ENCODE data around the gene FAM236A.
"Not testable (repeated sequence)": the region's sequence is repeated elsewhere in the genome, so short reads cannot be mapped to it uniquely, and the experiment has no call there.

FAM236A gene

DNA sequence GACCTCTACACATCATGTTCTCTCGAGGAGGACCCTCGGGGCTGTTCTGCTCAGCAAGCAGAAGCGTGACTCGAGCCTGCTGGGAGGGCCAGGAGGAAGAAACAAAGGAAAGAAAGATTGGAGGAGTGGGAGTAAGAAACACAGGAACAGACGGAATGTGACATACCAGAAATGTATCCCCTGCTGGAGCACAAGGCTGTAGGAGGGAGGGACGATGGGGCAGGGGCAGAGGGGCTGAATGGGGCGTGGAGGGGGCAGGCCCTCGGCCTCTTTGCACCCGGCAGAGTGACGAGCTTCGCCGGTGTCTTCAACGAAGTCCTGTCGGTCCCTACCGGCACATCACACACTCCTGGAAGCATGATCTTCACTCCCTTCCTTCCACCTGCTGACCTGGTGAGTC lies at the start of gene FAM236A:
FAM236A (plus strand) TSS at position 301 of the 400 bp plus-strand sequence; CDS start at position 358, 57 bp downstream.
- H3K36me3 ChIP-seq (replicated peaks); H3K27ac ChIP-seq; in situ Hi-C loops (cut with HindIII; ENCODE audit: low pct_ligation_motif_present, low sequenced_read_pairs); H3K27me3 ChIP-seq (replicated peaks); H3K4me3 ChIP-seq (ENCODE audit: low read depth, low read length); DNase-seq: not testable (repeated sequence)

DNA sequence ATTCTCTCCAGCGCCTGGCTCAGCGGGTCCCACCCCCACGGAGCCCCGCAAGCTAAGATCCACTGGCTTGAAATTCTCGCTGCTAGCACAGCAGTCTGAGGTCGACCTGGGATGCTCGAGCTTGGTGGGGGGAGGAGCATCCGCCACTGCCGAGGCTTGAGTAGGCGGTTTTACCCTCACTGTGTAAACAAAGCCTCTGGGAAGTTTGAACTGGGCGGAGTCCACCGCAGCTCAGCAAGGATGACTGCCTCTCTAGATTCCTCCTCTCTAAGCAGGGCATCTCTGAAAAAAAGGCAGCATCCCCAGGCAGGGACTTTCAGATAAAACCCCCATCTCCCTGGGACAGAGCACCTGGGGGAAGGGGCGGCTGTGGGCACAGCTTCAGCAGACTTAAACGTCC lies 48.3 kb upstream of the FAM236A start:
- H3K4me3 ChIP-seq (ENCODE audit: low read depth, low read length); in situ Hi-C loops (cut with HindIII; ENCODE audit: low pct_ligation_motif_present, low sequenced_read_pairs); DNase-seq; H3K27me3 ChIP-seq (replicated peaks); H3K27ac ChIP-seq; H3K36me3 ChIP-seq (replicated peaks): not testable (repeated sequence)

DNA sequence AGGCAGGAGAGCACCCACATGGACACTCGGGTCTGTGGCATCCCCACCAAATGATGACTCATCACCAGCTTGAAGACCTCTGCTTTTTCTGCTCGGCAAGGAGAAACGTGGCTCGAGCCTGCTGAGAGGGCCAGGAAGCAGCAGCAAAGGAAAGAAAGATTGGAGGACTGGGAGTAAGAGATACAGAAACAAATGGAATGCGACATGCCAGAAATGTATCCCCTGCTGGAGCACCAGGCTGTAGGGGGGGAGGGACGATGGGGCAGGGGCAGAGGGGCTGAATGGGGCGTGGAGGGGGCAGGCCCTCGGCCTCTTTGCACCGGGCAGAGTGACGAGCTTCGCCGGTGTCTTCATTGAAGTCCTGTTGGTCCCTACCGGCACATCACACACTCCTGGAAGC lies 25.7 kb upstream of the FAM236A start, which contains the start of gene FAM236C:
FAM236C (plus strand) TSS at position 301 of the 400 bp plus-strand sequence. CDS start 100 bp downstream, outside the sequence.
- H3K4me3 ChIP-seq (ENCODE audit: low read depth, low read length); H3K27ac ChIP-seq; H3K36me3 ChIP-seq (replicated peaks); H3K27me3 ChIP-seq (replicated peaks); in situ Hi-C loops (cut with HindIII; ENCODE audit: low pct_ligation_motif_present, low sequenced_read_pairs); DNase-seq: not testable (repeated sequence)

DNA sequence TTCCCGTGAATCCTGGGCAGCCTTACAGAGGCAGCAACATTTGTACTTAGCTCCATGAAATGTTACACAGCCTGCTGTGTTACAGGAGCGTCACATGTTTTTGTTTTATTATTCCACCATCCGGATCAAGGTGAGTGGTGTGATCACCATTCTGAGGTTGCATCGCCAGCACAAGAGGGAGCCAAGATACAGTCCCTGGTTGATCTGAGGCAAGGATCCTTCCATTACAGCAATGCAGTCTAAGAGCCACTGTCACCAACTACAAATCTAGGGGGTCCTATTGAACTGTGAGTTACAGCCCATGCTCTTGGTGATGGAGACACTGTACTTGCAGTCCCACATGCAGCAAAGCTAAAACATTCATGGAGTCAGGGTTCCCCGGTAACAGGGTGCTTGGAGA lies 21.9 kb upstream of the FAM236A start:
- H3K36me3 ChIP-seq (replicated peaks); H3K27me3 ChIP-seq (replicated peaks); H3K4me3 ChIP-seq (ENCODE audit: low read depth, low read length); DNase-seq; H3K27ac ChIP-seq; in situ Hi-C loops (cut with HindIII; ENCODE audit: low pct_ligation_motif_present, low sequenced_read_pairs): not testable (repeated sequence)

DNA sequence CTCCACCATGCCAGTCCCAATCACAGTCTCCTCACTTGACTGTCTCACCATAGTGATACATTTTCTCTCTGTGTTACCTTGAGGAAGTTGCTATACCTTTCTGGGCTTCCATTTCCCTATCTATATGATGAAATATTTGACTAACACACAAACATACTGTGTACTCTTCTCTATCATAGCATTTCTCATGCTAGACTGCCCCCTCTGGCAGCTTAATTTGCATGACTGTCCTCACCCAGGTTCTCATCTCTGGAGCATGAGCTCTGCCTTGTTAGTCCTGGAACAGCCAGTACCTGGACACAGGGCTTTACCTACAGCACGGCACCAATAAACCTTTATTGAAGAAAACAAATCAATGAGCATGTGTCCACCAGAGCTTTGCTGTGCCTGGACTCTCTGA lies 5.7 kb upstream of the FAM236A start:
- H3K36me3 ChIP-seq (replicated peaks); DNase-seq; in situ Hi-C loops (cut with HindIII; ENCODE audit: low pct_ligation_motif_present, low sequenced_read_pairs); H3K27ac ChIP-seq; H3K4me3 ChIP-seq (ENCODE audit: low read depth, low read length); H3K27me3 ChIP-seq (replicated peaks): not testable (repeated sequence)

DNA sequence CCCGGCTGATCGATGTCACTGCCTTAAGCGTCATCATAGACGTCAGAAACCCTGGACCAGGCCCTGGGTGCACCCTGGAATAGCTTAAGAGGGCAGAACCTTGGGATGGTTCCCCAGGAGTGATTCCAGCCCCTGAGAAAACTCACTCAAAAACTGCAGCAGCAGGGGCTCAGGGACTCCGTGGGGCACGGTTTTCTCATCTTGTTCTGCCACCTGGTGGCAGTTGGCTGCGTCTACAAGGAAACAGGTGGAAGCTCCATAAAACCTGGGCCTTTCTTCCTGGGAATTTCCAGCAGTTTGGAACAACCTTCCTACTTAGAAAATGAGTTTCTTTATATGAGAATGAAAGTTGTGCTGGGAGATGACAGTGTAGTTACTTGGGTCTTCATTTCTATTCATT lies 1.6 kb upstream of the FAM236A start:
- H3K4me3 ChIP-seq (ENCODE audit: low read depth, low read length); in situ Hi-C loops (cut with HindIII; ENCODE audit: low pct_ligation_motif_present, low sequenced_read_pairs); DNase-seq; H3K27ac ChIP-seq; H3K27me3 ChIP-seq (replicated peaks); H3K36me3 ChIP-seq (replicated peaks): not testable (repeated sequence)

DNA sequence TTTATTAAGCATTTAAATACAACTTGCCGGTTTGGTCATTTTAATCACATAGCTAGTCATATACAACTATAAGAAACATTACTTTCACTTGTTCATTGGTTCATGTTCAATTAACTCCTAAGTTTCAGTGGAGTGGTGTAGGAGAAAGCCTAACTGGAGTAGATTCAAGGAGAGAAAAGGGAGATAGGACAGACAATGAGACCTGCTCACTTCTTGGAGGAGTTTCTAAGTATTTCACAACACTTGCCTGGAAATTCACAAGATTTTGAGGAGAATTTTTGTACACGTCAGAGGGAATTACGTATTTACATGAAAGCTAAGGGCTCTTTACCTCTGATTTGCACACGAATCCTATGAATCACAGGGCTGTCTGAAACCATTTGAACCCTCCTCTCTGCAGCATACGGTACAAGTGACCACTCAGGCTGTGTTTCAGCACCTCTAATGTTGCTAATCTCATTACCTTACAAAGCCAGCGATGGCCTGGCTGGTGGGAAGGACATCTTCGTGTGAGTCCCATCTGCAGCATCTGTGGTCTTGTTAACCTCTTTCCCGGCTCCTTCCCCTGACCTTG lies 1.0 kb upstream of the FAM236A start:
- H3K27ac ChIP-seq; H3K4me3 ChIP-seq (ENCODE audit: low read depth, low read length); DNase-seq; H3K27me3 ChIP-seq (replicated peaks); in situ Hi-C loops (cut with HindIII; ENCODE audit: low pct_ligation_motif_present, low sequenced_read_pairs); H3K36me3 ChIP-seq (replicated peaks): not testable (repeated sequence)

DNA sequence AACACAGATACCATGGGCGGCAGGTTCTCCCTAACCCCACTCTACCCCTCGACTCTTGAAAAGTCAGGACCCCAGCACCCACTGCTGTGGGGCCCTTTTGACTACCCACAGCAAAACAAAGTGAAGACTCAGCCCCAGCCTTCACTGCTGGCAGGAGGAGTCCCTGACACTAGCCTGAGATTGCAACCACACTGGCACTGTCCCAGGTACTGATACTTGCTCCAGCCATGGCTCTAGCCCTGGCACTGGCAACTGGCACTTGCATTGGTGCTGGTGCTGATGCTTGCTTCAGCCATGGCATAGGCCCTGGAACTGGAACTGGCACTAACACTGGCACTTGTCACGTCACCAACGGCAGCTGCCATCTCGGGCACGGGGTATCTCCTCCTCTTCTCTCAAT lies 4.3 kb downstream of the FAM236A start:
- H3K36me3 ChIP-seq (replicated peaks); in situ Hi-C loops (cut with HindIII; ENCODE audit: low pct_ligation_motif_present, low sequenced_read_pairs); DNase-seq; H3K4me3 ChIP-seq (ENCODE audit: low read depth, low read length); H3K27ac ChIP-seq; H3K27me3 ChIP-seq (replicated peaks): not testable (repeated sequence)

DNA sequence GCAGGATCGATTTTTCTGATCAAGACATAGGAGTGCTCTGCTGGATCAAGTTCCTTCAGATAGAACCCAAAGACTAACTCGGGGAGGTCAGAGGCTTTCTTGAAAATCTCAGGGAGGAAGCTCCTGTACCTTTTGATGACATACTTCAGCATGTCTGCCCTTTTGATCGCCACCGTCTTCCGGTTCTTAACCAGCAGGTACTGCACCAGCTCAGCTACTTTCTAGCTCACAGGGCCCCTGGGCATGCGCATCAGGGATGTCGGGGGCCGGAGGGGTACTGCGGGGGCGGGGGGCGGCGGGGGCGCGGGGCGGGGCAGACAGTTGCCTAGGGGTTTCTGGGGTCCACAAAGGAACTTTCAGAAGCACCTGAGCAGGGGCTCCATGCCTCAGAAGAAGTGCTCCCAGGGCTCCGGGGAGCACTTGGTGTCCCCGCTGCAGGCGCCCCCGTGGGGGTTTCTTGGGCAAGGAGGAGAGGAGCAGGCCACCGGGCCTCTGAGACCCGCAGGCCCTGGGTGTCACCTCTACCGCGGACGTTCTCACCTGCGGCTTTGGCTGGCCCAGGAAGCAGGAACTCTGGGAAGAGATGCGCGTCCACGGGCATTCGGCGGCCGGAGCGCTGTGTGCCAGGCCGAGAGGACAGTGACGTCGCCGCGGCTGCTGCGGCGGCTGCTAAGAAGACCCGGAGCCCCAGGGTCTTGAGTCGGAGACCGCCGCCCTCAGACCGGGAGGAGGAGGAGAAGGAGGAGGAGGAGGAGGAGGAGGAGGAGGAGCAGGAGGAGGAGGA lies 5.2 kb downstream of the FAM236A start:
- H3K27ac ChIP-seq; H3K4me3 ChIP-seq (ENCODE audit: low read depth, low read length); DNase-seq; H3K27me3 ChIP-seq (replicated peaks); in situ Hi-C loops (cut with HindIII; ENCODE audit: low pct_ligation_motif_present, low sequenced_read_pairs); H3K36me3 ChIP-seq (replicated peaks): not testable (repeated sequence)

DNA sequence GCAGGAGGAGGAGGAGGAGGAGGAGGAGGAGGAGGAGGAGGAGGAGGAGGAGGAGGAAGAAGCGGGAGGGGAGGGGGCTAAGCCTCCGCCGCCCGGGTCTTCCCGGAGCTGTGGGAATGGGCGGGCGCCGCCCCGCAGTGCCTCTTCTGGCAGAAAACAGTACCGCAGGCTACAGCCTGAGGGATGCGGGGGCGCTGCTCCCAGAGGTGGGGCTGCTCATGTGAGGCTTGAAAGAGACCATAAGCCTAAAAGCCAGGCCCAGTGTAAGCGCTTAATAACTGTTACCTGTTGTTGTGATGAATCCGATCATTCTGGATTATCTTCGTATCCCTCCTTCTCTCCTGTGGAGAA lies 5.8 kb downstream of the FAM236A start, which contains the start of gene DMRTC1:
DMRTC1 (minus strand) TSS at position 19 of the 351 bp plus-strand sequence. CDS start 68,143 bp downstream, outside the sequence.
- H3K27me3 ChIP-seq (replicated peaks); in situ Hi-C loops (cut with HindIII; ENCODE audit: low pct_ligation_motif_present, low sequenced_read_pairs): not testable (repeated sequence)

DNA sequence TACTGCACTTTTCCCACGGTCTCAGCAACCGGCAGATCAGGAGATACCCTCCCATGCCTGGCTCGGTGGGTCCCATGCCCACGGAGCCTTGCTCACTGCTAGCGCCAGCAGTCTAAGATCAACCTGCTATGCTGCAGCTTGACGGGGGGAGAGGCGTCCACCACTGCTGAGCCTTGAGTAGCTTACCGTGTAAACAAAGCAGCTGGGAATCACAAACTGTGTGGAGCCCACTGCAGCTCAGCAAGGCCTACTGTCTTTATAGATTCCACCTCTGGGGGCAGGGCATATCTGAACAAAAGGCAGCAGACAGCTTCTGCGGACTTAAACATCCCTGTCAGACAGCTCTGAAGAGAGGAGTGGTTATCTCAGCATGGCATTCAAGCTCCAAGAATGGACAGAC lies 22.0 kb downstream of the FAM236A start:
- H3K36me3 ChIP-seq (replicated peaks); H3K27ac ChIP-seq; H3K27me3 ChIP-seq (replicated peaks); DNase-seq; H3K4me3 ChIP-seq (ENCODE audit: low read depth, low read length); in situ Hi-C loops (cut with HindIII; ENCODE audit: low pct_ligation_motif_present, low sequenced_read_pairs): not testable (repeated sequence)

More for the DNA sequence above, 5.8 kb downstream of the FAM236A start, which contains the start of gene DMRTC1:
- DNase-seq; H3K4me3 ChIP-seq (ENCODE audit: low read depth, low read length); H3K36me3 ChIP-seq (replicated peaks); H3K27ac ChIP-seq: not testable (repeated sequence)

DNA sequence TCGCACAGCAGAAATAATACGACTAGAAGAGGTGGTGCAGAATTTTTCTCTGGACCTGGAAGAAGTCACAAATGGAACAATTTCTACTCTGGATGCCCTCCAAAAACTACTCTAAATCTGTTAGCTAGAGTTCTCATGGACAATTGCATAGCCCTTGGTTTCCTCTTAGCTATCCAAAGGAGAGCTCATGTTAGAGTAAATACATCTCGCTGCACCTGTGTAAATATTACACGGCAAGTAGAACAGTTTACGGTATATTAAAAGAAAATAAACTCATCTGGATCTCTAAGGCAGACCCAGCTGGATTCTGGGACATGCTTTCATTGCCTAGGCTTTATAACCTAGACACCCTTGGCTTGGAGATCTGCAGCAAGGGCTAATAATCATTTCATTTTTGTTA lies 33.9 kb downstream of the FAM236A start:
- H3K36me3 ChIP-seq (replicated peaks); H3K27ac ChIP-seq; H3K27me3 ChIP-seq (replicated peaks); in situ Hi-C loops (cut with HindIII; ENCODE audit: low pct_ligation_motif_present, low sequenced_read_pairs); DNase-seq; H3K4me3 ChIP-seq (ENCODE audit: low read depth, low read length): not testable (repeated sequence)

DNA sequence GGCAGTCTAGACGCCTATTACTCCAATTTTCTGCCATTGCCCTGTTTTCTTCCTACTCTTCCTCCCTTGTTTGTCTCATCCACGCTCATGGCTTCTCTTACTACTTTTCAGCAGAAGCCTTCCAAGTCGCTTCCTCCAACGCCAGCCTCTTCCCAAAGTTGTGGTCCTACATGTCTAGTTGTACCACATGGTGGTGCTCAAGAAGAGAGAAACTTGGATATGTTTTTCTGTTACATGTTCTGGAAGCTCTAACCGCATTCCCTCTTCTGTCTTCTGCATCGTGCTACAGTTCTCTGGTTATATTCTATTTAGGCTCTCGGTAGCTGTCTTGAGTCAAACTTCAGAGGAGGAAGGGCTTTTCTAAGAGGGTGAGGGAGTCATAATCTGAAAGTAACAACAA lies 36.9 kb downstream of the FAM236A start:
- H3K36me3 ChIP-seq (replicated peaks); H3K27me3 ChIP-seq (replicated peaks); in situ Hi-C loops (cut with HindIII; ENCODE audit: low pct_ligation_motif_present, low sequenced_read_pairs); H3K4me3 ChIP-seq (ENCODE audit: low read depth, low read length); H3K27ac ChIP-seq; DNase-seq: not testable (repeated sequence)

DNA sequence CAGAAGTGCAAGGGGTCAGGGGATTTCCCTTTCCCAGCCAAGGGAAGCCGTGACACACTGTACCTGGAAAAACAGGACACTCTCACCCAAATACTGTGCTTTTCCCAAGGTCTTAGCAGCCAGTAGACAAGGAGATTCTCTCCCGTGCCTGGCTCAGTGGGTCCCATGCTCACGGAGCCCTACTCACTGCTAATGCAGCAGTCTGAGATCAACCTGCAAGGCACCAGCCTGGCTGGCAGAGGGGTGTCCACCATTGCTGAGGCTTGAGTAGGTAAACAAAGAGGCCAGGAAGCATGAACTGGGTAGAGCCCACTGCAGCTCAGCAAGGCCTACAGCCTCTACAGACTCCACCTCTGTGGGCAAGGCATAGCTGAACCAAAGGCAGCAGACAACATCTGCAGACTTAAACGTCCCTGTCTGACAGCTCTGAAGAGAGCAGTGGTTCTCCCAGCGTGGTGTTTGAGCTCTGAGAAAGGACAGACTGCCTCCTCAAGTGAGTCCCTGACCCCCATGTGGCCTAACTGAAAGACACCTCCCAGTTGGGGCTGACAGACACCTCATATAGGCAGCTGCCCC lies 43.0 kb downstream of the FAM236A start:
- H3K36me3 ChIP-seq (replicated peaks); H3K4me3 ChIP-seq (ENCODE audit: low read depth, low read length); DNase-seq; in situ Hi-C loops (cut with HindIII; ENCODE audit: low pct_ligation_motif_present, low sequenced_read_pairs); H3K27ac ChIP-seq; H3K27me3 ChIP-seq (replicated peaks): not testable (repeated sequence)

Data from brain microvascular endothelial cell (primary cell).